Caki2 (cell line): ENCODE measurements around the gene SYNGAP1. TPM values are rescaled to one million over a fixed set of nuclear protein-coding genes. Genes with fewer than 3 reads are reported as not detected.
A peak's percentile ranks its signal among the peaks of the same experiment; 100 is the strongest.

Experiments used
- DNase-seq: peaks from one replicate; pipeline ENCODE4 v3.0.0-alpha.2; 2015; ENCODE audit warnings: low read depth
- in situ Hi-C: cut with HindIII; loops from 2 replicates; pipeline ENCODE4 v1.10.0; 2016; ENCODE audit warnings: low sequenced_read_pairs, low pct_unique_long_range_greater_than_20kb, mixed read lengths
- total RNA-seq: library from RNA; depleted of rRNA; stranded (reverse); fragments of >200 nt; shearing (Covaris generic); gene quantifications from 2 replicates; pipeline ENCODE4 v1.2.3, GENCODE V29; 2014; ENCODE audit warnings: low replicate concordance

Gene SYNGAP1
- total RNA-seq, 1 experiment from 2014 or later = 0.14 TPM

- no peak for DNase-seq
- in situ Hi-C loops = no loop called here
These were observed 2.5 kb upstream of the SYNGAP1 start for GRCh38 chr6:33417128-33417902.

GRCh38 chr6:33417903-33418689 is 1.8 kb upstream of the SYNGAP1 start, which contains the start of gene CUTA:
TSS of gene CUTA (minus strand) at chr6:33418107. CDS start at chr6:33418000, 107 bp downstream.
- in situ Hi-C loops = no loop called here
- DNase-seq = peak; percentile 100

GRCh38 chr6:33418690-33419291 is 1.1 kb upstream of the SYNGAP1 start:
- DNase-seq = no peak
- in situ Hi-C loops = no loop called here

GRCh38 chr6:33420491-33421343 is 852 bp downstream of the SYNGAP1 start:
- in situ Hi-C loops = no loop called here
- no peak for DNase-seq

DNA sequence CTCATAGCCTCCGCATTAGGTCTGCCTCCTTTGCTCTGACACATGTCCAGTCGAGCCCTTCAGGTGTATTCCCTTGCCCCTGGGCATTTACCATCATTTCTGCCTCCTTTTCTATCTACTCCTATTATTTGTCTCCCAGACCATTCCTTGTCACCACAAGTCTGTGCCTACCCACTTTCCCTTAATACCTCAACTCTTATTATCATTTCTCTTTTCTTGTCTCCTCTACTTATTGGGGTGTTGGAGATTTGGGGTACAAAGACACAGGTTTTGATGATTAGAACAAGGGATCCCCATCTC is 1.4 kb downstream of the SYNGAP1 start:
- in situ Hi-C loops = no loop called here
- no peak for DNase-seq

DNA sequence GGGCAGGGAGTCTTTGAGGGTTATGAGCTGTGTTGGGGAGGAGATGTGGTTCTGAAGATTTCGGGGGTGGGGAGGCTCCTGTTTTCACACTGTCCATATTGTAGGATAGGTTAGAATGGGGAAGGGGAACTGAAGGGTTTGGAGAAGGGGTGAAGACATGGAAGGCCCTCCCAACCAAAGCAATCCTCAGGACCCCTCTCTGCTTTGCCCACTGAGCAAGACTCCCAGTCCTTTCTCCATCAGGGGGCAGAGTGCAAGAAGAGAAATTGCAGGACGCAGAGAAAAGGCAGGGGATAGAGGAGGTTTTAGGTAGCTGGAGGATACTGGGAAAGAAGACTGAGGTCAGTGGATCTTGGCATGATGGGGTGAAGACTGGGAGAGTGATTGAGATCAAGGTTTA is 3.9 kb downstream of the SYNGAP1 start:
- in situ Hi-C loops = no loop called here
- no peak for DNase-seq

- no peak for DNase-seq
- in situ Hi-C loops = no loop called here
These were observed 5.2 kb downstream of the SYNGAP1 start for GRCh38 chr6:33424855-33425667.

GRCh38 chr6:33425668-33426577 is 6.1 kb downstream of the SYNGAP1 start:
- peak; percentile 81 for DNase-seq
- in situ Hi-C loops = no loop called here

DNA sequence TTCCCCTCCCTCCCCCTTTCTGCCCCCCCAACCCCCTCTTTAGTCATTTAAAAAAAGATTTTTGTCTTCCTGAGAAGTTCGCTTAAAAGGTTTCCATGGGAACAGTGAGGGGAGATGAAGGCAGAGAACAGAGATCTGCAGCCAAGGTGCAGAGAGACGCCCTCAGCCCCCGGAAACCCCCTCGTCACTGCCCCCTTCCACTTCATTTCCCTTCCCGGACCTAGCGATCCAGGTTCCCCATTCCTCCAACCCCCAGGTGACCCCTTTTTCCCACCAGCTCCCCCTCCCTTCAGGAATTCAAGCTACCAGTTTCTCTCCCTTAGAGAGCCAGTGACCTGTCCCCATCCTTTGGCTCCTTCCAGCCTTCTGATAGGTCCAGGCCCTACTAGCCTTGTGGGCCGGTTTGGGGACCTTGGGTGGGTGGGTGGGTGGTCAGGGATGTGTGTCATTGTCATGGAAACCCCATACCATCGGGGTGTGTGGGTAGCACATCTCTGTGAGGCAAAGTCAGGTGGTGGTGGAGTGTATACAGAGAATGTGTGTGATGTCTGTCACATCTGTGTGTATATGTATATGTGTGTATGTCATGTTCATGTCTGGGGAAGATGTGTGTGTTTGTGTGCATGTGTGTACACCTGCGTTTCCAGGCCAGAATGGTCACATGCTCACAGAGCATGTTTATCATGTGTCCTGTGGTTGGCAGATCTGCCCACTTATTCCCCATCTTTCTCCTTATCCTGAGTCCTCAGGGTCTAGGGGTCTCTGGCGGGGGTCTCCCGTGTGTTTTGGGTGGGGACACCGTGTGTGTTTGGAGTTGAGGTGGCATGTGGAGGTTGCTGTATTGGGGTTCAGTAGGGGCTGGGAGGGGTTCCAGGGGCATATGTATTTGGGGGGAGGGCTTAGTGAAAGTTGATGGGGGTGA is 7.0 kb downstream of the SYNGAP1 start:
- in situ Hi-C loops = no loop called here
- DNase-seq = no peak

GRCh38 chr6:33427585-33428223 is 7.8 kb downstream of the SYNGAP1 start:
- peak; percentile 51 for DNase-seq
- in situ Hi-C loops = no loop called here

- in situ Hi-C loops = no loop called here
- DNase-seq = peak; percentile 35
These were observed 8.5 kb downstream of the SYNGAP1 start for GRCh38 chr6:33428224-33428965.

DNA sequence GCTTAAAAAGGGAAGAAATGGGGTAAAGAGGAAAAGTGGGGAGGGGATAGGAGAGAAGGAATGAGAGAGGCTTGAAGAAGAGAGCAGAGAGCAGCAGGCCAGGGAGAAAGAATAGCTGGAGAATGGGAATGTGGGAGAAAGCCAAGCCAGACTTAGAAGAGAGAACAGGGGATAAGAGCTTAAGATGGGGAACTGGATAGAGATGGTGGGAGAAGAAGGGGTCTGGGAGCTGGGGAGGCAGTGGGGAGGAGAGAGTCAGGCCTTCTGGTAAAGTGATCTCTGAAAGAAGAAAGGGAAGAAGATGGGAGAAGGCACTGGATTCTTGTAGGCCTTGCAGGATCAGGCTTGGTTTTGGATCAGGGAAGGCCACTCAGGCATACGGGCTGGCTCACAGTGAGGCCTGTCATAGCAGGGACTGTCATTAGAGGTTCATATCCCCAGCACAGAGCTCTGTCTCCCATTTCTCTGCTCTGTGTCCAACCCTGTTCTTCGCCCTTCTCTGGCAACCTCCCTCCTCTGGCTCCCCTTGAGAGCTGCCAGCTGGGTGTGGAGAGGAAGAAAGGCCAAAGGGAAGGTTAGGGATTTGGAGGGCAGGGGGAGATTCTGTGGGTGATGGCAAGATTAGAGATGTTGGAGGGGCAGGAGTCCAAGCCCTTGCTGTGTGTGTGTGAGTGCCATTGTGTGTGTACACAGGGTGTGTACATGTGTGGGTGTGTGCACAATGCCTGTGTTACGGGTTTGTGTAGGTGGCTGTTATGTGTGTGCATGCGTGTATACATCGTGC is 9.3 kb downstream of the SYNGAP1 start:
- in situ Hi-C loops = no loop called here
- no peak for DNase-seq

- DNase-seq = no peak
- in situ Hi-C loops = no loop called here
These were observed 9.8 kb downstream of the SYNGAP1 start for GRCh38 chr6:33429750-33430052.

- in situ Hi-C loops = no loop called here
- no peak for DNase-seq
These were observed 10.5 kb downstream of the SYNGAP1 start for GRCh38 chr6:33430334-33430733.
